ENCODE data around the gene TLR7.
A peak's percentile ranks its signal among the peaks of the same experiment; 100 is the strongest.

TLR7 gene

DNA sequence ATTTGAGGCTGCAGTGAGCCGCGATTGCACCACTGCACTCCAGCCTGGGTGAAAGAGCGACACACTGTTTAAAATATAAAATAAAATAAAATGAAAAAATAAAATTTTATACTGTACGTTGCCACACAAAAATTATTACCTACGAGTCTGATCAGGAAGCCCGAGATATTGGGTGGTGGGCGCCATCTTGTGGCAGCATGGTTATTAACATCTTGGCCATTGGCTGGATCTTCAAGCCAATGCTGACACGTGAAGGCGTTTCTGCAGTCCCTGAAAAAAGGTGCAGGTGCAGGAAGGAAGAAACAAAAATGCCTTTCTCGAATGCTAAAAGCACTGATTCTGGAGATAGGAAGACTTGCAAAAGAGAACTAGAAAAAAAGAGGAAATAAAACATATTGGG lies 34.6 kb downstream of the TLR7 start:
- DNase-seq (ENCODE audit: low read depth) = peak; percentile 2
- H3K4me3 ChIP-seq (ENCODE audit: low read depth, low read length) = no peak overlapping the region
- in situ Hi-C loops (cut with HindIII; ENCODE audit: low sequenced_read_pairs) = no loop called here
- TF ChIP-seq, protein P1, sequence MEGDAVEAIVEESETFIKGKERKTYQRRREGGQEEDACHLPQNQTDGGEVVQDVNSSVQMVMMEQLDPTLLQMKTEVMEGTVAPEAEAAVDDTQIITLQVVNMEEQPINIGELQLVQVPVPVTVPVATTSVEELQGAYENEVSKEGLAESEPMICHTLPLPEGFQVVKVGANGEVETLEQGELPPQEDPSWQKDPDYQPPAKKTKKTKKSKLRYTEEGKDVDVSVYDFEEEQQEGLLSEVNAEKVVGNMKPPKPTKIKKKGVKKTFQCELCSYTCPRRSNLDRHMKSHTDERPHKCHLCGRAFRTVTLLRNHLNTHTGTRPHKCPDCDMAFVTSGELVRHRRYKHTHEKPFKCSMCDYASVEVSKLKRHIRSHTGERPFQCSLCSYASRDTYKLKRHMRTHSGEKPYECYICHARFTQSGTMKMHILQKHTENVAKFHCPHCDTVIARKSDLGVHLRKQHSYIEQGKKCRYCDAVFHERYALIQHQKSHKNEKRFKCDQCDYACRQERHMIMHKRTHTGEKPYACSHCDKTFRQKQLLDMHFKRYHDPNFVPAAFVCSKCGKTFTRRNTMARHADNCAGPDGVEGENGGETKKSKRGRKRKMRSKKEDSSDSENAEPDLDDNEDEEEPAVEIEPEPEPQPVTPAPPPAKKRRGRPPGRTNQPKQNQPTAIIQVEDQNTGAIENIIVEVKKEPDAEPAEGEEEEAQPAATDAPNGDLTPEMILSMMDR (IDR thresholded peaks at IDR 0.05; ENCODE audit: low read depth, low read length, missing control alignments) = peak; percentile 62

DNA sequence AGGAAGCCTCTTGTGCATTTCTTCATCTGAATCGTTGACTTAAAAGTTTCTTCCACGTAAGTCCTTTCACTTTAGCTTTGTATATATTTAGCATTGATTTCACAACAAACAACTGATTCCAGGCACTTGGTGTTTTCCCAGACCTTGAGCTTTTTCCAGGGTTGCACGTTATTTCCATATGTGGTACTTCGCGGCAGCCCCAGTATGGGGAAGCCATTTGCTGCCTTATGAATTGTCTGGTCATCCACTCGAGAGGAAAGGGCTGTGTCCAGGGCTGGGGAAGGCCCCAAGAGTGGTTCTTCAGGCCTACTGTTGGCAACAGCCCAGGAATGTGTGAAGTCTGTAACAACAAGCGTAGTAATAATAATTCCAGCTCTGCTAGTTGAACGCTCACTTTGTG lies 36.8 kb downstream of the TLR7 start:
- H3K4me3 ChIP-seq (ENCODE audit: low read depth, low read length) = no peak overlapping the region
- TF ChIP-seq, protein P1 (IDR thresholded peaks at IDR 0.05; ENCODE audit: low read depth, low read length, missing control alignments) = no peak
- no peak for DNase-seq (ENCODE audit: low read depth)
- in situ Hi-C loops (cut with HindIII; ENCODE audit: low sequenced_read_pairs) = no loop called here

DNA sequence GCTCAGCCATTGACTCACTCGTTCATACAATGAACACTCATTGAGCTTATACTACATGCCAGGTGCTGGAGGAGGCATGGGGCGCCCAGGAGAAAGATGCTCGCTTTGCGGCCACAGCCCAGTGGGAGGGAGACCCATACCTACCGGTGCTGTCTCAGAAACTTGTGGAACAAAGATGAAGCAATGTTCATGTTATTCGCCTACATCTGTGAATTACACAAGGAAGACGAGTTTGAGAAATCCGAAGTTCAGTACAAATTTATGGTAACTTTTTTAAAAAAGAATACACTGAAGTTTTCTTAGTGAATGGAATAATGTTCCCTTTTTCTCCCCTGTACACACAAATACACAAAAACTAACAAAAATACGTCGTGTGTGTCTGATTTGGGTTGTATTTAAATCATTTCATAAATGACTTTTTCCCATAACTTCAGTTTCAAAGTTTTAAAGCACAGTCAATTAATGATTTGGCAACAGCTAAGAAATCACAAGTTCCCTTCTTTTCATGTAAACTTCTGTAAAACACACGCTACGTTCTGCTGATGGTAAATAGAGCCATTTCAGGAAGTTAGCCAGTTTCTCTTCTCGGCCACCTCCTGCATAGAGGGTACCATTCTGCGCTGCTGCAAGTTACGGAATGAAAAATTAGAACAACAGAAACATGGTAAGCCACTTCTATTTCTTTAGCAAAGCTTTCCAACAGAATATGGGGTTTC lies 39.3 kb downstream of the TLR7 start, which contains the start of gene TLR8:
Gene TLR8 (plus strand): TSS at position 575 of the 716 bp plus-strand sequence. CDS start 87 bp downstream, at position 662.
- in situ Hi-C loops (cut with HindIII; ENCODE audit: low sequenced_read_pairs) = no loop called here
- no peak within 1 kb of the TSS for H3K4me3 ChIP-seq (ENCODE audit: low read depth, low read length)
- no peak for DNase-seq (ENCODE audit: low read depth)
- TF ChIP-seq, protein P1 (IDR thresholded peaks at IDR 0.05; ENCODE audit: low read depth, low read length, missing control alignments) = no peak

DNA sequence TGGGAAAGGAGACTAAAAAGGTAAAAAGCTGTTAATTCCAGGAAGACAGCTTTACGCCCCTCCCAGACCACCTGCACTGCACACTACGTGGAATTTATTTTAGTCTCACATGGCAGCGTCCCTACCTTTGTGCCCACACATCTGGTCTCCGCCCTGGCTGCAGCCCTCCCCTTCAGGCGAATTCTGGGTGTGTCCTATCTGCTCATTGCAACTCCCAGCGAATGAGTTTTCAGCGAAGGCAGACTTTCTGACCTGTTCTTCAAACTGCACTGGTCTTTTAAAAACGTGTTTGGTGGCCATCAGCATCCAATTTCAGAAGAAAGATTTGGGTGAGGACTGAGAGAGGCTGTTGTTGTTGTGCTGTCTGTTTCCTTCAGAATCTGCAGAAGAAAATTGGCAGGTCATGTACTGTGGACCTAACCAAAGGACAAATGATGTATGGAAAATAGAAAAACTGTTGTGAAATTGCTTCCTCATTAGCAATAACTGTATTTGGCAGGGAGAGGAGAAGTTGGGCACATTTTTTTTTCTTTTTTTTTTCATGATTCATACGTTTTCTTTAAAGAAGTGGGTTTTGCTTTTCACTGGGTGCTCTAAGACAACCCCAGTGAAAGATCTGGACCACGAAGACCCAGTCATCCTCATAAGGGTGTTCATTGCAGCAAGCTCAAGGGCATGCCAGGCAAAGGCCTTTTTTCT lies 43.7 kb downstream of the TLR7 start:
- TF ChIP-seq, protein P1 (IDR thresholded peaks at IDR 0.05; ENCODE audit: low read depth, low read length, missing control alignments) = no peak
- H3K4me3 ChIP-seq (ENCODE audit: low read depth, low read length) = no peak overlapping the region
- DNase-seq (ENCODE audit: low read depth) = no peak
- in situ Hi-C loops (cut with HindIII; ENCODE audit: low sequenced_read_pairs) = no loop called here

DNA sequence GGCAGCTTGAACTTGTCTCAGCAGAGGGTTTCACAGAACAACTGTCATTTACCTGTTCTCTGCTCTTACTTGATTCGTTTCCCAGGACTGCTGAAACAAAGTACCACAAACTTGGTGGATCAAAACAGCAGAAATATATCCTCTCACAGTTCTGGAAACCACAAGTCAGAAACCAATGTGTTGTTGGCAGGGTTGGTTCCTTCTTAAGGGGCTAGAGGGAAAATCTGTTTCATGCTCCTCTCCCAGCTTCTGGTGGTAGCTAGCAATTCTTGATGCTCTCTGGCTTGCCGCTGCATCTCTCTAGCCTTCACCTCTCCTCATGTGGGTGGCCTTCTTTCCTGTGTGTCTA lies 44.2 kb downstream of the TLR7 start:
- no peak for DNase-seq (ENCODE audit: low read depth)
- TF ChIP-seq, protein P1 (IDR thresholded peaks at IDR 0.05; ENCODE audit: low read depth, low read length, missing control alignments) = no peak
- in situ Hi-C loops (cut with HindIII; ENCODE audit: low sequenced_read_pairs) = no loop called here
- H3K4me3 ChIP-seq (ENCODE audit: low read depth, low read length) = no peak overlapping the region

DNA sequence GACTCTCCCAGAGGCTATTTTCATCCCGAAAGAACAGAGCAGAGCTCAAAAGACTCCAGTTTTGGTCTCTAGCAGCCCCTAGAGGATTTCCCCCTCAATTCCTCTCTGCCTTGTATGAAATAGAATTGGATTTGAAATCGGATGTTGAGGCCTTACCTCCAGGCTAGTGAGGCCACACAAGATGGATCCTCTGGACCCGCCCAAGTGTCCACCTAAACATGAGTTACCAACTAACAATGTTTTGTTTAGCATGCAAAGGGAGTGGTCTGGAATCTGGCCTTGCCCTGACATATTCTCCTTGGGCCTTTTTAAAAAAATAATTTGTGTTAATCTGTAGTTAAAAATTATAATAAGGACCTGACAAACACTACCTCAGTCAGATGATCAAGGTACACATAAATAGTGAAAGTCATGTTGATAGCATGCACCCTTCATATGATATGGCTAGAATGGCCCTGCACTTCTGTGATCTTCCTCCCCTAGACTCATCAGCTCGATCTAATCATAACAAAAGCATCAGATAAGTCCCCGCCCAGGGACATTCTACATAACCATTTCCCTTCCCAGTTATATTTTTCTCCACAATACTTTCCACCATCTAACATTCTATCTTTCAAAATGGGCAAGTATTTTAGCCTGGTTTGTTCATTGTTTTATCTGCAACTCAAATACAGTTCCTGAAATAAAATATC lies 46.1 kb downstream of the TLR7 start:
- in situ Hi-C loops (cut with HindIII; ENCODE audit: low sequenced_read_pairs) = no loop called here
- DNase-seq (ENCODE audit: low read depth) = no peak
- TF ChIP-seq, protein P1 (IDR thresholded peaks at IDR 0.05; ENCODE audit: low read depth, low read length, missing control alignments) = no peak
- H3K4me3 ChIP-seq (ENCODE audit: low read depth, low read length) = no peak overlapping the region

All from astrocyte of the cerebellum (primary cell).